HL-60/S4 treated with retinoic acid at 250 ng/mL for 4 days and 3 days (cell line): ENCODE measurements around the gene KAZN.

ENCODE experiments used
- in situ Hi-C: fragments of 300-500 bp; cut with MboI; formaldehyde crosslinking; loops from 2 replicates; pipeline ENCODE4 v1.7.0; 2022; ENCODE audit warnings: low sequenced_read_pairs

Gene KAZN

DNA sequence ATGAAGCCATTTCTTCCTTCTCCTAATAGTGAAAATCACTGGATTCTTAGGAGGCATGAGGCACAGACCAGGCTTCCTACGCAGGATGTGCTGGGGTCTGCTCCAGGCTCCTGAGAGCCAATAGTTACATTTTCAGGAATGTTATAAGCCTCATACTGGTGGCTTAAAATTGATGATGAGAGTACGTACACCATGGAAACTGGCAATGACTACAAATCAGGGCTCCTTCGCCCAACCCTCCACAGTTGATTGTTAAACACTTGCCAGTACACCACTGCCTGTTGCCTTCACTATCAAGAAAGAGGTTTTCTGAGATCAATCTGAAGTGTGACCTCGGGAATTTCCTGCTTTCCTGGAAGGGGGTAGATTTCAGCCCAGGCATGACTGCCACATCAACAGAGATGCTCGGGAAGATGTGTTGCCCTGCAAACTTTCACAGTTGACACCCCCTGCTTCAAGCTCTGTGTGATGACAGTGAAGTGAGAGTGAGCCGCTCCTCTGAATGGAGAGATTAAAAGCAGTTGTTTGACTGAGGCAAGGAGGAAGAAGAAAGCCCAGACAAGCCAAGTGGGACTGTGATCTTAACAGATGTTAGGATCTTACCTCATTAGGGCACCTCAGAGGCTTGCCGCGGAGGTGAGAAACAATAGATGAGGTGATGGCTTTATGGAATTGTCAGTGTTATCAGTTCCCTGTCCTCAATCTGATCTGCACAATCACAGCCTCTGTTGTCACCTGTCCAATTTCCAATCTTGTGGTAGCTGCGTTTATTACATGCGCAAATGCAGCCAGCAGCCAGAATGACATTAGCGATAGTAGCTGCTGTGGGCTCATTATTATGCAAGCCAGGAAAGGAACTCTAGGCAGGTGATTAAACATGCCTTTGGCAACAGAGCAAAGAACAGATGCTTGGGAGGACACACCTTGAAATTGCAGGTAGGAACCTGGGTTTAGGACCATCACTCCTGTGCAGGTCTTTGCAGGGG is 277.3 kb downstream of the KAZN start:
- in situ Hi-C loops: no loop called here

DNA sequence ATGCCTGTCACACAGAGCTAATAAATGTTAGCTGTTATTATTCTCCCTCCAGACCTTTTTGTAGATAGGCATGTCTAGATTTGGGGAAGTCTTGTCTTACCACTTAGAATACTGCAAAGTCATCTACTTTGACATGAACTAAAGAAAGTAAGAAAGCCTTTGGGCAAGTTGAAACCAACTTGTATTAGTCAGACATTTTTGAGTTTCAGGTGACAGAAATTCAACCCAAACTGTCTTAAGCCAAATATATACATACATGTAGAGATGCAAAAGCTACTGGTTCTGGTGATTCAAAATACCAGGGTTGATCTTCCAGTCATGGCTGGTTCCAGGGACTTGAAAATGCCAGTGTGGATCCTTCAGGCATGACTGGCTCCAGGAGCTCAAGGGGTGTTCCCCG is 278.3 kb downstream of the KAZN start:
- in situ Hi-C loops: no loop called here

DNA sequence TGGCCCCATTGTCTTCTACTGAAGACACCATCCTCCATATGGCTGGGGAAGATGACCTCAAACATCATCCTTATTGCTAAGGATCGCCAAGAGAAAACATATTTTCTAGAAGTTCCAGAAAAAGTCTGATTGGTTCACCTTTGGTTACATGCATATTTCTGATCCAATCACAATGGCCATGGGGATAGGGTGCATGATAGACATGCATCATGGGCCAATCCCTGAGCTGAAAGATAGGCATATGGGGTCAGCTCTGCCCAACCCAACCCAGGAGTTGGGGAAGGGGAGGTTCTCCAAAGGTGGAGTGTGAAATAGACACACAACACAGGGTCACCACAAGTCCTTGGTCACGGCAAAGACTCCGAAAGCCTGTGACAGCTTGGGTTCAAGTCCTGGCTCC is 278.7 kb downstream of the KAZN start:
- in situ Hi-C loops: no loop called here

DNA sequence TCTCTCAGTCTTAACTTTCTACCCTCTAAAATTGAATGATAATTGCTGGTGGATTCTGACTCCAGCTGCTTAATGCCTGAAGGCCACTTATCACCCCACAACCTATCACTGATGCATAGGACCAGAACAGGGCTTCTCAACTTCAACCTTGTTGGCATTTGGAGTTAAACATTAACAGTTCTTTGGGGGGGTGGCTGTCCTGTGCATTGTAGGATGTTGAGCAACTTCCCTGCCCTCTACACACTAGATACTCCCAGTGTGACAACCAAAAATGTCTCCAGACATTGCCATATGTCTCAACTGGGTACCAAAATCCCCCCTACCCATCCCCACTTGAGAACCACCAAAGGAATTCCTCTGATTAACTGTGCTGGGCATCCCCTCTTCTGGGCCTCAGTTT is 279.6 kb downstream of the KAZN start:
- in situ Hi-C loops: no loop called here

DNA sequence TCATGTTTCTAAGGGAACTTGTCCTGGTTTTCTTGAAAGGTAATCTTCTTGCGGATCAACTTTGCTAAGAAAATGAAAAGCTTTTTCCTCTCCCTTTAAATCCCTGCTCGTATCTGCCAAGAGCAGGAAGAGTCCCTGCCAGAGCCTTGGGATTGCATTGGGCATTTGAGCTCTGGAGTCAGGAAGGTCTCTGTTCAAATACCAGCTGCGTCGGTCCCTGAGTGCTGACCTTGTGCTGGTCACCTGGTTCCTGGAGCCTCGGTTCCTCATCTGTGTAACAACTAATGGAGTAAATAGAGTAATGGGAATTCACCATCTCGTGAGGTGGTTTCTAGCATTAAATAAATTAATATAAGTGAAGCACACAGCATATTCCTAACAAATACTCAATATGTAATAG is 280.5 kb downstream of the KAZN start:
- in situ Hi-C loops: no loop called here

DNA sequence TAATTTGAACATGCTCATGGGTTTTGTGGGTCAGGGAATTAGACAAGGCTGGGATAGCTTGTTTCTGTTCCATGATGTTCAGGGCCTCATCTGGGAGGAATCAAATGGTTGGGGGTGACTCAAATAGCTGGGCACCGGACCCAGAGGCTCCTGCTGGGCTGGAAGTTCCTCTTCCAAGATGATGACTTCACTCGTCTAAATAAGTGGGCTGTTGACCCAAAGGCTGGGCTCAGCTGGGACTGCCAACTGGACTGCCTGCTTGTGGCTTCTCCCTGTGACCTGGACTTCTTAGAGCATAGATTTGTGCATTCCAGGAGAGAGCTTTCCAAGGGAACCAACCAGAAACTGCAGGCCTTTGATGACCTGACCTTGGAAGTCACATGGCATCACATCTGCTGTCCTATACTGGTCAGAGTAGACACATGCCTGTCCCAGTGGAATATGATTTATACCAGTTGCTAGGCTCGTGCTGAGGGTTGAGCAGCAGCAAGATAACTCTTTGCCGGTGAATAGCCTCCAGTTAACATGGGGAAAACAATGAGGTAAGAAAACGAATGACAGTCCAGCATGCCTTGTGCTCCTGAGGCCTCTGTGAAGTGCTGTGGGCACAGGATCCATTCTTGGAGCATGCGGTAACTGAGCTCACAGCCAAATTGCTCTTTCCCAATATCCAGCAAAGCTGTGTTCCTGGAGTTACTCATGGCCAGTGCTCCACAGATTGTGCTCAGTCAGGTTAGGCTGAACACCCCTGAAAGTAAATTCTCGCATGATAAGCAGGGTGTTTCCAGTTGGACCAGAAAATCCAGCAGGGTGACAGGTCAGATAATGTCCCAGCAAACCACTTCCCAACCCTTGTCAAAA is 282.2 kb downstream of the KAZN start:
- in situ Hi-C loops: no loop called here

DNA sequence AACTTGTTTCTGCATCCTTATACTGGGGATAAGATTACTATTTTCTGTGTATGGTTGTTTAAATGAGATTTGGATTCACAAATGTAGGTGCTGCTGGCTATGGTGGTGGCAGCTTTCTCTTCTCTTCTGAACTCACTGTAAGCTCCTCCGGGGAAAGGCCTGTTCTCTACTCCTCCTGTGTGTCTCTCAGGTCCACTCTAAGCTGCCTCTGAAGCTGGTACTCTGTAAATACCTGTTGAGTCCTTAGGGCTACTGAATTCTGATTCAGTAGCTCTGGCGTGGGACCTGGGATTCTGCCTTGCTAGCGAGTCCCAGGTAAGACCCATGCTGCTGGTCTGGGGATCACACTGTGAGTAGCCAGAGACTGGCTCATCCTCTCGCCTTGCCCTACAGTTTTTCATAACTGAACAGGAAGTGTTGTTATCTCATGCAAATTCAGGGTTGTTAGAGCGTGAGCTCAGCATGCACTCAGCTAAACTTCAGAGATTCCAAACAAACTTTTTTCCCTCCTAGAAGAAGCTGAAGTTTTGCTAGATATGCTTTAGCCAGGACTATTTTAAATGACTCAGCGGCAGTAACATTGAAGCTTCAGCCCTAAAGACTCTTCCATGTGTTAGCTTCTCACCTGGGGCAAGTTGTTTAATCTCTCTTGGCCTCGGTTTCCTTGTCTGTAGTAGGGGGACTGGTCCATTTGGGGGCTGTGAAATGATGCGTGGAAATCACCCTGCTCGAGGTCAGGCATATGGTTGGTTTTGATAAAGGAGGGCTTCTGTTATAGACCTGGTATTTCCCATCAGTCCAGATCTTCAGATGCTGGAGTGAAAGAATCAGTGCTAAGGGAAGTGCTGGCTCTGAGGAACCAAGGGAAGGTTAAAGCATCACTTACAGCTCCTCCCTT is 283.5 kb downstream of the KAZN start:
- in situ Hi-C loops: no loop called here

DNA sequence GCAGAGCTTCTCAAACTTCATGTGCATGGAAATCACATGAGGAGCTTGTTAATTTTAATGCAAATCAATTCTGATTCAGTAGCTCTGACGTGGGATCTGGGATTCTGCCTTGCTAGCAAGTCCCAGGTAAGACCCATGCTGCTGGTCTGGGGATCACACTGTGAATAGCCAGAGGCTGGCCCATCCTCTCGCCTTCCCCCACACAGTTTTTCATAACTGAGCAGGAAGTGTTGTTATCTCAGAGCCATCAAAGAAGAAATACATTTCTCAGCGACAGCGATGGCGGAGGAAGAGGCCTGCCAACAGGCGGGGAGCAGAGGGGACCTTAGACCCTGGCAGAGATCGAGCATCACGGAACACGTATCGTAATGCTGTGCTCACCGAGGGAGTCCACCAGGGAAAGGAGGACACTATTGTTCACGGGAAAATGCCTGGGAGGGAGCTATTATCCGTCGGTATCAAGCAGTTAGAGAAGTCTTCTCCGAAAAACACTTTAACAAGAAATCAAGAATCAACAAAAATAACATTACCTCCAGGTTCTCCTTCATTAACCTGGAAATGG is 286.2 kb downstream of the KAZN start:
- in situ Hi-C loops: no loop called here

DNA sequence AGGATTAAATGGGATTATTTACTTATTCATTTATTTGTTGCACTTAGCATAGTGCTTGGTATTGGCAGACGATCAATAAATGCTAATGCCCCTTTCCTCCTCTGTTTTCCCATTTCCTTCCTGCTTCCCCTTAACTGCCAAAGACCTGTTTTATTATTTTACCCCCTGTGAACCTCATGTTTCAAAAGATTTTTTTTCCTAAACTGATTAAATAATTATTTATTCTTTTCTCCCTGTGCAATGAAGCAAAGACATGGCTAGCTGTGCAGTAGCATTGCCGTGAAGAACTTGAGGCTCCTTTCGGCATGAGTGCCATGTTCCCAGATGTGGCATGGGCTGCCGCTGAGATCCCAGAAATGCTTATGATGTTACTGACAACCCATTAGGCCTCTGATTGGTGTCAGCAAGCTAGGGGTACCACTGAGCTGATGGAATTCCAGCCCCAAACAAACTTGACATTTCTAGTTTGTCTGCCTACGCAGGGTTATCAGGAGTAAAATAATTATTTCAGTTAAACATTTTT is 288.6 kb downstream of the KAZN start:
- in situ Hi-C loops: no loop called here

DNA sequence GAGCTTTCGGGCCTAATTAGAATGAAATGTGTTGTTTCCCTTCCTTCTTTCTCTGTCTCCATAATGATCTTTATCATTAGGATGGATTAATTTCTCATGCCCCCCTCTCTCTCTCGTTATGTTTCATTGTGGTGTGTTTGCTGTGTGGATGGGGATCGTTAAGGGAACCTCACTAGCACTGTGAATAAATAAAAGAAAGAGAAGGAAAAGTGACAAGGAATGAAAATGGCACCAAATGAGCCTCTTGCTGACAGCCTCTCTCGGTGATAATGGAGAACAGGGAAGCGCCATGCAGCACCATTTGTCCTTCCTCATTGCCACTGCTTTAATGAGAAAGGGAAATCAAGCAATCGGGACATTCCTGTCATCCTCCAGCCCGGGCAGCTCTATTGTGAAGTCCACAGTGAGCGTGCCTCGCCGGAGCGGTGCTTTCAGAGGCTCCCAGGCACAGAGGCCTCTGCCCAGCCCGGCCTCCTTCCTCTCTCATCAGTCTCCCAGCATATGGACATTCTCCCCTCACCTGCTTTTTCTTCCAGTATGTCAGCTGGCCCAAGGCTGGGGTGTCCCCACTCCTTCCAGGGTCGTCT is 289.4 kb downstream of the KAZN start:
- in situ Hi-C loops: no loop called here

DNA sequence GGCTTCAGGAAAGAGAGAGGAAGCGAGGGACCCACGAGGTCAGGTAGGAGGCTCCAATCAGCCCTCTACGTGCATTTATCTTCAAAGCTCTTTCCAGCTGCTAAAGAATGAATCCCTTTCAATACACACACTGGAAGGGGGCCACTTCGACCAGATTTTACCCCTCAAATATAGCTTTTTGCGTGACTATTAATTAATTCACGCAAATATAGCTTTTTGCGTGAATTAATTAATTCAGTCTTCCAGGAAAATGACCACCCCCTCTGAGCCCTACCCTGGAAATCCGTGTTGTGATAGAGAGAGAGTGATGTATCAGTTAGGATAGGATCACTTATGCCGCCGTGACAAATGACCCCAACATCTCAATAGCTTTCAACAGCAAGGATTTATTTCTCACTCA is 289.9 kb downstream of the KAZN start:
- in situ Hi-C loops: no loop called here

DNA sequence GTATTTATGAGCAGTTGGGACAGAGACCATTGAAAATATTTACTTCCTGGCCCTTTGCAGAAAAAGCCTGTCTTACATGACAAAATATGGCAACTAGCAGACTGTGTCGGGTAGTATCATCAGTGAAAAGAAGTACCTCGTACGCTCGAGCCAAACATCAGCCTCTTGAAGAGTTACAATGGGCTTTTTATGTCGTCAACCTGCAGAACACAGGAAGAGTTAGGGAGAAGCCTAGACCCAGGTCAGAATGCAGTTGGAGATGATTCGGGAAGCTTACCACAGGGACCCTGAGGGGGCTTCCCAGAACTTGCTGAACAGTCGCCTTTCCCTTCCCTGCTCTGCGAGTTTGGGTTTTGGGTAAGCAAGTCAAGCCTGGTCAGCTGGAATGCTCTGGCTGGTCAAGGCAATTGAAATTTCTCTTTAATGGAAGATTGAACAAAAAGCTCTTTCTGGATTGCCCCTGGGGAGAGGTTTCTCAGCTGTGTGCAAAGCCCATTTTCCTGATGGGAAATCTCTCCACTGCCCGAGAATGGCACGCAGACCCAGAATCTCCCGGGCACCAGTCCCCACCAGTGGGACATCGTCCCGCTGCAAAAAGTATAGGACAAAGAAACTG is 291.4 kb downstream of the KAZN start:
- in situ Hi-C loops: no loop called here

DNA sequence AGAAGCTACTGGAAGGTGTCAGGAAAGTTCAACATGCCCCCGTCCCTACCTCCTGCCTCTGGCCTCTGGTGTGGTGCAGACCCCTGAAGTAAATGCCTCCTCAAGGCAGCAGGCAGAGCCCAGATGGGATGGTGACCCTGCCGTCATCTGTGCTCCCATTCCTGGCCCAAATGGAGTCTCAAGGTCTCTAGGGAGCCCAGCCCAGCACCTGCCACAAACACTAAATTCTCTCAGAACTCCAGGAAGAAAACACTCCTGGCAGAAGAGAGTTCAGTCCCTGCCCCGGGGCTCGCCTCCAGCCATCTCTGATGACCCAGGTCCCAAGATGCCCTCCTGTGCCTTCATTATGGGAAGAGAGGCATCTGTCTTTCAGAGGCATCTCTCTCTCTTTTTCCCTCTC is 293.5 kb downstream of the KAZN start:
- in situ Hi-C loops: no loop called here

DNA sequence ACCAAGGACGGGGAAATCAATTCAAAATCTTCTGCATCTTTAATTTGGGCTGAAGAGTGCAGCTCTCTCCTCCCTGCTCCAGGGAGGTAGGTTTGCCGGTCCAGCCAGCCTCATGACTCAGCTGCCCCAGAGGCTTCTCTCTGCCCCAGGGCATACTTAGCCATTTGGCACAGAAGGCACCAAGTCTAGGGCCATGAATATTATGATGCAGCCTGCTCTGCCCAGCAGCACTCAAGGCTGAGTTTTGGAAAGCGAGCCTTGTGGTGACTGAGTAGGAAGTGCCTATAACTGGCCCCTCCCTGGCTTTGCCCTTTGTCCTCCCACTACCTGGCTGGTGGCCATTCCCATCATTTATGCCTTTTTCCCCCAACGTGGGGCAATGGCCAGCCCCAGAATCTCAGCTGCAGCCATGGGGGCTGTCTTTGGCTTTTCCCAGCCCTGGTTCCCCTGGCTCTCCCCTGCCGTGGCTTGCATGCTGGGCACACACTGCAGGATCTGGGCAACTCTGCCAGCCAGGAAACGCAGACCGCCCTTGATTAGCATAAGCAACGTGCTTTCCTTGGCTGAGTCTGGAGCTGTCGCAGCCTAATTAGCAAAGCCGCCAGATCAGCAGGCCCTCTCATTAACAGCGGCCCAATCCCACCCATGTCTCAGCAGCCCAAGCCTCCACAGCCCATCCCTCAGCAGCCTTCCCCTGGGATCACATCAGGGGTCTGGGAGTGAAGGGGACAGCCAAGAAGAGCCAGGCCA is 296.5 kb downstream of the KAZN start:
- in situ Hi-C loops: no loop called here

DNA sequence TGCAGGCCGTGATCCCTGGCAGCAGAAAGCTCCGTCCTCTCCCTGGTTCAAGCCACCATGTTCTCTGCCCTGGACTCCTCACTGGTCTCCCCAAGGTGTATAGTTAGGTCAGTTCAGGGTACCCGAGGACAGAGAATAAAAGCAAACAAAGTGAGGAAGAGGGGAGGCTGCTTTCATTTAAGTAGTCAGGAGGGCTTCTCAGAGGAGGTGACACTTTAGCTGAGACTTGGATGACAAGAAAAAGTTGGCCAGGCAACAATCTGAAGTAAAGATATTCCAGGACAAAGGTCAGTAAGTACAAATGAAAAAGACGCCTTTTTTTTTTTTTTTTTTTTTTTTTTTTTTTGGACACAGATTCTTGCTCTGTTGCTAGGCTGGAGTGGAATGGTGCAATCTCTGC is 297.2 kb downstream of the KAZN start:
- in situ Hi-C loops: no loop called here

DNA sequence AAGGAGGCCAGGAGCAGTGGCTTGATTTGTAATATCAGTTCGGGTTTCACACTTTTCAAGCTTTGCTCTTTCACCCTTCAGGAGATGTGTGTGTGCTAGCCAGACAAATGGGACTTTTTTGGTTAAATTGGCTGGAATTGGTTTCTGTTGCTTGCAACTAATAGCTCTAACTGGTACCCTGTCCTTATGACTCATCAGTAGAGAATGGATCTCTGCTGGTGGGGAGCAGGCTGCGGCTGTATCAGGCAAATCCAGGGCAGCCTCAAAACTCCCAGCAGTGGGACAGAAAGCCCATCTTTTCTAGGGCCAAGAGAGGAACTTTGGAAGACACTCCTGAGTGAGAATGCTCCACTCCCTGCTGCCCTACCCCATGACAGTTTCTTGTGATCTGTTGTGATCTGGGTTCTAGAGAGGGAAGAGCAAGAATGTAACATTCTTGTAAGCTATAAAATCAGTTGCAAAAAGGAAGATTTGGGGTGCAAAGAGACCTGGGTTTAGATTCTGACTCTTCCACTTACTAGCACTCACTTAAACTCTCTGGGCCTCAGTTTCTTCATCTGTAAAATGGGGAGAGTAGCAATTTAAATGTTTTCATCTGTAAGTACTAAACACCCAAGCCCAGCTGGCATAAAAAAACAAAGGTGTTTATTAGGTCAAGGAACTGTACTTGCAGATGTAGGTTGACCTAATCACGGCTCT is 298.0 kb downstream of the KAZN start:
- in situ Hi-C loops: no loop called here

DNA sequence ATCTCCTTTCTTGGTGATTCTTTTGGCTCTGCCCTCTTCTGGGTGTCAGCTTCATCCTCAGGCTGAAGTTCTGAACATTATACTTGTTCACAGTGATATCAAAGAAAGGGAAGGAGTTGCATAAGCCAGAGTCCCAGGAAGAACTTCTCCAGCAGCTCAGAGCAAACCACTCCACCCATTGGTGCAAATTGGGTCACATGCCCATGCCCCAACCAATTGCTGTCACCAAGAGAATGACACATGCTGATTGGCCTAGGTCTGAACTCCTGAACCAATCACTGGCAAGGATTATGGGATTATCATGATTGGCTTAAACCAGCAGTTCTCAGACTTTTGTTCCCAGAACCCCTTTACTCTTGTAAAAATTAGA is 298.6 kb downstream of the KAZN start:
- in situ Hi-C loops: no loop called here

DNA sequence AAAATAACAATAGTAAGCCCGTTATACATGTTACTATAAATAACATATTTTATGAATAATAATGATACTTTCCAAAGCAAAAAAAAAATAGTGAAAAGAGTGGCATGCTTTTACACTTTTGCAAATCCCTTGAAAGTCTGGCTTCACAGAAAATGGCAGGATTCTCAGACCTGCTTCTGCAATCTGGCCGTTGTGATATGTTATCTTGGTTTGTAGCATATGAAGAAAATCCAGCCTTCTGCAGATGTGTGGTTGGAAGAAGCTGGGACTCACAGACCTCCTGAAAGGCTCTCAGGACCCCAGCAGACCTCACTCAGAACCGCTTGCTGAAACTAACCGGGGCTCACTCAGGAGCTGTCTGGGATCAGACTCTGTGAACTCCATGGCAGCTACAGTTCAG is 299.1 kb downstream of the KAZN start:
- in situ Hi-C loops: no loop called here
